ENCODE results near the gene IRF8.
A peak's percentile ranks its signal among the peaks of the same experiment; 100 is the strongest.

The IRF8 gene

DNA sequence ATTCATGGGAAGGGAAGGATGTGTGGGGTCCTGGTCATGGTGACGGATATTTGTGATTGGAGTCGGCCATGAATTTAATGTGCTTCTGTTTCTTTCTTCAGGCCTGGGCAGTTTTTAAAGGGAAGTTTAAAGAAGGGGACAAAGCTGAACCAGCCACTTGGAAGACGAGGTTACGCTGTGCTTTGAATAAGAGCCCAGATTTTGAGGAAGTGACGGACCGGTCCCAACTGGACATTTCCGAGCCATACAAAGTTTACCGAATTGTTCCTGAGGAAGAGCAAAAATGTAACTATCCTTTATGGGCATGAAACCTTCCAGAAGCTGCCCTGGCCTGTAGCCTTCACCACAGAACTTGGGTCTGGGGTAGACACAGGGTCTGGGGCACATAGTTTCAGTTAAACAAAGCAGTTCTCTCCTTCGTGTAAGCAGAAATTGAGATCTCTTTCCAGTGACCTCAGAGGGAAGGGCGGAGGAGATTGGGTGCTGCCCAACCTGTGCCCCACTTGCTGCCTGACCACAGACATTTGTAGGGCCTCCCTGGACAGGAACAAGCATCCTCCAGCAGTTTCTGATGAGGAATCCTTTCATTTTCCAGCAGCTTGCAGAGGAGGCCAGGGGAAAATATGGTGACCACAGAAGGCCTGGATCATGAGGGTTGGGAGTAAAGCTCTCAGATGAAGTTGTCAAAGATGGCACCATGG lies 10.1 kb downstream of the IRF8 start:
- peaks cover 68 to 96% of the 10 kb centered on the region in 2 donors for H3K4me1 Mint-ChIP-seq
- peak overlapping the region; percentile 76 to 78 for H3K4me3 Mint-ChIP-seq
- DNase-seq (no peak), ATAC-seq (replicated peaks) (peak; percentile 20 to 26)
- no peaks in the 10 kb centered on the region for H3K27me3 Mint-ChIP-seq
- H3K9me3 Mint-ChIP-seq, result no peaks in the 10 kb centered on the region
- H3K36me3 Mint-ChIP-seq, result peaks cover 87 to 93% of the 10 kb centered on the region in 2 donors
- peak overlapping the region; percentile 90 for H3K27ac Mint-ChIP-seq

DNA sequence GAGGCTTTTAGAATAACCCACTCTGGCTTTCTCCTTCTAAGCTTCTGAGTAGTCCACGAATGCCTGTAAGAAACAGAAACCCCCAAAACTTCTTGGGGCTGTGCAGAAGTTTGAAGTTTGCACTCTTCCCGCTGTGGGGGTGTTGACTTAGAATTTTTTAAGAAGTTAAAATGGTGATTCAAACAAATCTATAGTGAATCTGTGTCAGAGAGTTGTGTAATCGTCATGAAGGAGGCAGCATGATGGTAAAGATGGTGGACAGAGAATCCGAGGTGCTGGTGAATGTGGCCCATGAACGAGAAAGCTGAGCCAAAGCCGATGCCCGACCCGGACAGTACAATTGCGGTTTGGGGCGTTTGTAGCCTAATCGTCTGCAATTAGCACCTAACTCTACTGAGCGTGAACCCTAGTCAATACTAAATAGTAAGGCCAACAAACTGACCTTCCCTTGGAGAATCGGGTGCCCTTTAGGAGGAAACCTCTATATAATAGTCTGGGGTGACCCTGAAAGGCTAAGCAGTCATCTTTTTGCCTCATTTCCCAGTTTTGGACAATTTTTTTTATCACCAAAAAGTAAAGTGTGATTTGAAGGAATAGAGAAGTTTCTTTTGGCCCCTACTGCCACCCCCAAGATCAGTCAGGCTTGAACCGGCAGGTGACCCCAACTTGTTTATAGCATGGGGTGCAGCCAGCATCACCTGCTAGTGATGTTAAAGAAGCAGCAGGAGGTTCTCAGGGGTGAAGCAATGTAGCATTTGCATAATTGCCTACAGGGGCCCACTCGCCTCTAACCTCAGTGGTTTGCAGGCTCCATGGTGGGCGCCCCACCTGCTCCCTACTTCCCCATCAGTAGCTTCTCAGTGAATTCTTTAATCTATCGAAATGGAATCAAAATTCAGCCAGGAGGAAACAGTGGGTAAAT lies 11.2 kb downstream of the IRF8 start:
- Mint-ChIP-seq H3K4me3 (peak overlapping the region; percentile 41 to 52), H3K9me3 (no peaks in the 10 kb centered on the region), H3K4me1 (peaks cover 73 to 96% of the 10 kb centered on the region in 2 donors), H3K36me3 (peaks cover 88 to 93% of the 10 kb centered on the region in 2 donors), H3K27me3 (no peaks in the 10 kb centered on the region), H3K27ac (peak overlapping the region; percentile 97)
- DNase-seq, result no peak
- ATAC-seq (replicated peaks), result peak in 1 of 2 donors; percentile 31

- peaks cover 84 to 91% of the 10 kb centered on the region in 2 donors for H3K36me3 Mint-ChIP-seq
- DNase-seq (no peak), ATAC-seq (replicated peaks) (peak in 1 of 2 donors; percentile 20)
These were observed 11.9 kb downstream of the IRF8 start for GRCh38 chr16:85910854-85911247.

GRCh38 chr16:85911251-85911930 lies 12.4 kb downstream of the IRF8 start:
- ATAC-seq (replicated peaks), result no peak
- no peaks in the 10 kb centered on the region for H3K27me3 Mint-ChIP-seq
- no peak for DNase-seq
- peaks cover 0 to under 1% of the 10 kb centered on the region in 2 donors for H3K9me3 Mint-ChIP-seq
- H3K27ac Mint-ChIP-seq, result peak overlapping the region; percentile 97
- peaks cover 84 to 91% of the 10 kb centered on the region in 2 donors for H3K36me3 Mint-ChIP-seq
- peak overlapping the region; percentile 44 to 52 for H3K4me3 Mint-ChIP-seq
- H3K4me1 Mint-ChIP-seq, result peaks cover 72 to 96% of the 10 kb centered on the region in 2 donors

More at GRCh38 chr16:85910854-85911247, 11.9 kb downstream of the IRF8 start:
- Mint-ChIP-seq H3K4me3 (peak overlapping the region; percentile 41 to 52), H3K4me1 (peaks cover 71 to 96% of the 10 kb centered on the region in 2 donors), H3K9me3 (no peaks in the 10 kb centered on the region), H3K27me3 (no peaks in the 10 kb centered on the region), H3K27ac (peak overlapping the region; percentile 97)

DNA sequence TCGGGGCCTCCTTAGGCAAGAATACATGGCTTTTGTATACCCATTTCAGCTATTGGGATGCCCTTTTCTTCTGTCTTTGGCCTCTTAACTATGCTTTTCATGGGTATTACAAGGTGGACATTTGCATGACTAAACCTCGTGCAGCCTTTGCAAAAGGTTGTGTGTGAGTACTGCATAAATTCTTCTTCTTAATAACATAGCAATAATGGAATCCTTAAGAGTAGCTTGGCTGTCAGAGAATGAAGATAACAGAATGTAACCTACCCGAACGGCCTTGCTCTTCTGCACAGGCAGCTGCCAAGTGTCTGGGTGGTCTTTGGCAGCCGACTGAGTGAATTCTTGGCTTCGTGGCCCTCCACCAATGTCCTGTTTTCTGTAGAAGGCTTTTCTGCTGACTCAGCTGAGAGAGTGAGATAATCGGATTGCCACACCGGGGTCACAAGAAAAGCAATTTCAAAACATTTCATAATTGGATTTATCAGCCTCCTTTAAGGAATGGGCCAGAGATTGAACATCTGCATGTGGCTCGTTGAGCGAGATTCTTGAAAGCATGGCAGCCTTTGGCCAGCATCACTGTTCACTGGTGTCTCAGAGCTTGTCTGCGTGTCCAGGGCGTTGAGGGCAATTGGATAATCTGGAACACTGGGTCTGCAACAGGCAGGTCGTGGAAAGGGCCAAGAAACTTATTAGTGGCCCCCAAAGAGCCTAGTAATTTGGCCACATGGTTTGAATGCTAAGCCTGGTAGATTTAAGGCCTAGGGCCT lies 13.4 kb downstream of the IRF8 start:
- Mint-ChIP-seq H3K36me3 (peaks cover 79 to 90% of the 10 kb centered on the region in 2 donors), H3K4me1 (peaks cover 75 to 96% of the 10 kb centered on the region in 2 donors), H3K27me3 (no peaks in the 10 kb centered on the region)

GRCh38 chr16:85913141-85913601 lies 14.2 kb downstream of the IRF8 start:
- H3K4me1 Mint-ChIP-seq, result peaks cover 80 to 98% of the 10 kb centered on the region in 2 donors
- peaks cover 84 to 95% of the 10 kb centered on the region in 2 donors for H3K36me3 Mint-ChIP-seq
- no peaks in the 10 kb centered on the region for H3K27me3 Mint-ChIP-seq
- DNase-seq (no peak), ATAC-seq (replicated peaks) (no peak)
- H3K9me3 Mint-ChIP-seq, result peaks cover 0 to 3% of the 10 kb centered on the region in 2 donors
- H3K27ac Mint-ChIP-seq, result peak overlapping the region; percentile 97
- H3K4me3 Mint-ChIP-seq, result peak overlapping the region; percentile 59 to 77

More for the DNA sequence above, 13.4 kb downstream of the IRF8 start:
- no peak for ATAC-seq (replicated peaks)
- Mint-ChIP-seq H3K27ac (peak overlapping the region; percentile 97), H3K9me3 (peaks cover 0 to 3% of the 10 kb centered on the region in 2 donors), H3K4me3 (peak overlapping the region; percentile 61 to 72)
- no peak for DNase-seq

GRCh38 chr16:85913688-85914422 lies 14.9 kb downstream of the IRF8 start:
- Mint-ChIP-seq H3K36me3 (peaks cover 85 to 95% of the 10 kb centered on the region in 2 donors), H3K27me3 (no peaks in the 10 kb centered on the region), H3K4me1 (peaks cover 79 to 98% of the 10 kb centered on the region in 2 donors), H3K27ac (peak overlapping the region; percentile 97), H3K9me3 (peaks cover 0 to 3% of the 10 kb centered on the region in 2 donors), H3K4me3 (peak overlapping the region; percentile 76 to 77)
- peak; percentile 45 for DNase-seq
- ATAC-seq (replicated peaks), result peak; percentile 17 to 22

DNA sequence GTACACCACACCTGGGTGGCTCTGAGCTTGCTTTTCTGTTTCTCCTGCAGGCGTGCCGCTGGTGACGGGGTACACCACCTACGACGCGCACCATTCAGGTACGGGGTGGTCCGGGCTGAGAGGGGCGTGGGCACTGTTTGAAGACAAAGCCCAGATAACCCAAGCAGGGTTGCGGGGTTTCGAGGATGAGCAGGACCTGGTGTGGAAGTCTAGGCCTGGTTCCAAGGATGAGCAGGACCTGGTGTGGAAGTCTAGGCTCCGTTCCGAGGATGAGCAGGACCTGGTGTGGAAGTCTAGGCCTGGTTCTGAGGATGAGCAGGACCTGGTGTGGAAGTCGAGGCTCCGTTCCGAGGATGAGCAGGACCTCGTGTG lies 15.4 kb downstream of the IRF8 start:
- Mint-ChIP-seq H3K36me3 (peaks cover 85 to 95% of the 10 kb centered on the region in 2 donors), H3K9me3 (peaks cover 0 to 3% of the 10 kb centered on the region in 2 donors), H3K27ac (peak overlapping the region; percentile 97), H3K4me1 (peaks cover 80 to 98% of the 10 kb centered on the region in 2 donors), H3K27me3 (no peaks in the 10 kb centered on the region), H3K4me3 (peak overlapping the region; percentile 76 to 77)
- DNase-seq, result no peak
- ATAC-seq (replicated peaks), result no peak

DNA sequence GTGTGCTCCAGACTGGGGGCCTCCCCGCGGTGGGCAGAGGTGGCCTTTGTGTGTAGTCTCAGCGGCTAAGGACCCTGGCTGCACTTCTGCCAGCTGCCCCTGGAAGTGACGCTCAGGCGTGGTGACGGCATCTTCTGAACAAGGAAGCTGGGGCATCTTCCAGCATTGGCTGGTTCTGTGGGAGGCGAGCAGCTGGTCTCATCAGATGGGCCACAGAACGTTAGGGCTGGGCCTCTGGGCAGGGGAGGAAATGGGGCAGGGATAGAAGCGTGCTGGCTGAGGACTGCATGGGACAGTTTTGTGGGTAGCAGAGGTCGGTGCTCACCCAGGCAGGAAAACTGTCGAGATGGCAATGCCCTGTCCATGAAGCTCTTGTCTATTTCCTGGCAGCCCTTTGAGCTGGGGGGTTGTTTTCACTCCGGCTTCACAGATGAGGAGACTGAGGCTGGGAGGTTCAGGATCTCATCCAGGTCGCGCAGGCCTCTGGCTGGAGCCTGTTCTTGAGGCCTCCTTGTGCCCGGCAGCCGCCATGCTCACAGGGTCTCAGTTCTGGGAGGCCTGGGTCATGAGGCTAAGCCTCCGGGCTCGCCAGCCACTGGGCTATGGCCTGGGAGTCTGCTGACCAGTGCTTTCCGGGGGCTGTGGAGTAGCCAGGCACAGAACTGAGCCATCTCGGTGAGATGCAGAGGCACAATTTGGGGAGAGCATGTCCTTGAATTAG lies 16.3 kb downstream of the IRF8 start:
- DNase-seq, result no peak
- peaks cover 78 to 96% of the 10 kb centered on the region in 2 donors for H3K4me1 Mint-ChIP-seq
- H3K27me3 Mint-ChIP-seq, result no peaks in the 10 kb centered on the region
- peaks cover 0 to 3% of the 10 kb centered on the region in 2 donors for H3K9me3 Mint-ChIP-seq
- peaks cover 86 to 95% of the 10 kb centered on the region in 2 donors for H3K36me3 Mint-ChIP-seq
- peak overlapping the region; percentile 97 for H3K27ac Mint-ChIP-seq
- ATAC-seq (replicated peaks), result no peak
- H3K4me3 Mint-ChIP-seq, result peak overlapping the region; percentile 69 to 76

GRCh38 chr16:85916141-85916890 lies 17.4 kb downstream of the IRF8 start:
- H3K9me3 Mint-ChIP-seq, result peaks cover 0 to 3% of the 10 kb centered on the region in 2 donors
- no peaks in the 10 kb centered on the region for H3K27me3 Mint-ChIP-seq
- peaks cover 76 to 96% of the 10 kb centered on the region in 2 donors for H3K4me1 Mint-ChIP-seq
- H3K4me3 Mint-ChIP-seq, result peak overlapping the region; percentile 62 to 71
- ATAC-seq (replicated peaks) (no peak), DNase-seq (no peak)
- peak overlapping the region; percentile 96 for H3K27ac Mint-ChIP-seq
- H3K36me3 Mint-ChIP-seq, result peaks cover 86 to 95% of the 10 kb centered on the region in 2 donors

- Mint-ChIP-seq H3K36me3 (peaks cover 86 to 93% of the 10 kb centered on the region in 2 donors), H3K4me3 (no peak overlapping the region), H3K27me3 (no peaks in the 10 kb centered on the region), H3K27ac (peak overlapping the region; percentile 96), H3K9me3 (peaks cover 0 to 3% of the 10 kb centered on the region in 2 donors), H3K4me1 (peaks cover 71 to 90% of the 10 kb centered on the region in 2 donors)
- DNase-seq (no peak), ATAC-seq (replicated peaks) (no peak)
These were observed 18.1 kb downstream of the IRF8 start for GRCh38 chr16:85917012-85917411.
